UCSD-AML1 (cell line): Measurements from ENCODE around the gene SLC35G2.
"Not testable (repeated sequence)": the region's sequence is repeated elsewhere in the genome, so short reads cannot be mapped to it uniquely, and the experiment has no call there.

Source experiments
- DNase-seq: peaks from one replicate; lab custom pipeline; 2025; ENCODE audit not compliant: unreplicated experiment; lab: John Stamatoyannopoulos, UW

Gene SLC35G2

GRCh38 chr3:136818769-136819391, at the start of gene SLC35G2:
SLC35G2 (plus strand) TSS chr3:136819126; CDS start chr3:136854461, 35,335 bp downstream.
- DNase-seq, result peak; percentile 79

GRCh38 chr3:136772709-136773108, 46.2 kb upstream of the SLC35G2 start:
- no peak for DNase-seq

- no peak for DNase-seq
These were observed 40.1 kb upstream of the SLC35G2 start for GRCh38 chr3:136778865-136779264.

GRCh38 chr3:136780741-136781140, 38.2 kb upstream of the SLC35G2 start:
- no peak for DNase-seq

GRCh38 chr3:136783708-136784191, 35.2 kb upstream of the SLC35G2 start:
- no peak for DNase-seq

- DNase-seq, result peak; percentile 11
These were observed 31.6 kb upstream of the SLC35G2 start for GRCh38 chr3:136787349-136787748.

- no peak for DNase-seq
These were observed 30.8 kb upstream of the SLC35G2 start for GRCh38 chr3:136788154-136788553.

GRCh38 chr3:136789976-136790375, 28.9 kb upstream of the SLC35G2 start:
- DNase-seq, result no peak

- no peak for DNase-seq
These were observed 28.1 kb upstream of the SLC35G2 start for GRCh38 chr3:136790786-136791185.

GRCh38 chr3:136792556-136793330, 26.2 kb upstream of the SLC35G2 start:
- DNase-seq, result no peak

- DNase-seq, result not testable (repeated sequence)
These were observed 17.8 kb upstream of the SLC35G2 start for GRCh38 chr3:136801146-136801545.

- no peak for DNase-seq
These were observed 16.4 kb upstream of the SLC35G2 start for GRCh38 chr3:136802481-136802996.

GRCh38 chr3:136804141-136804540, 14.8 kb upstream of the SLC35G2 start:
- DNase-seq, result no peak

- DNase-seq, result no peak
These were observed 14.1 kb upstream of the SLC35G2 start for GRCh38 chr3:136804813-136805212.

- no peak for DNase-seq
These were observed 13.1 kb upstream of the SLC35G2 start for GRCh38 chr3:136805795-136806194.

GRCh38 chr3:136811701-136812100, 7.2 kb upstream of the SLC35G2 start:
- DNase-seq, result no peak

- DNase-seq, result no peak
These were observed 1.5 kb upstream of the SLC35G2 start for GRCh38 chr3:136817448-136817847.

- peak; percentile 69 for DNase-seq
These were observed 646 bp upstream of the SLC35G2 start for GRCh38 chr3:136818191-136818768.

- peak; percentile 47 for DNase-seq
These were observed 435 bp downstream of the SLC35G2 start for GRCh38 chr3:136819392-136819730.

- DNase-seq, result peak; percentile 59
These were observed 1.1 kb downstream of the SLC35G2 start for GRCh38 chr3:136819731-136820679.

- no peak for DNase-seq
These were observed 12.5 kb downstream of the SLC35G2 start for GRCh38 chr3:136831461-136831860.
